HEK293 (cell line): ENCODE measurements around the gene GSK3B.

Experiments
- CTCF ChIA-PET: fragments of 350-600 bp; formaldehyde crosslinking; extraction: SDS; loops from one replicate; lab custom pipeline; 2021; ENCODE audit warnings: antibody characterized with exemption; lab: Yijun Ruan, JAX
- POLR2A ChIA-PET: fragments of 300-600 bp; formaldehyde crosslinking; extraction: SDS; loops from one replicate; lab custom pipeline; 2020; ENCODE audit warnings: antibody characterized with exemption, inconsistent platforms; lab: Yijun Ruan, JAX
- H3K27ac ChIP-seq: fragments of 200-500 bp; sonication (Bioruptor generic); 2 replicates; pipeline ENCODE4 v1.5.1; 2014; ENCODE audit warnings: low read depth, low read length, control low read depth, inconsistent platforms; ENCODE audit errors: extremely low read depth
- H3K36me3 ChIP-seq, 2 experiments: fragments of 200-500 bp in 1 of 2; sonication (Bioruptor generic) in 1 of 2; 1 replicate in 1 of 2; 2 replicates in 1 of 2; pipeline ENCODE4 v1.5.1; 2014 to 2017; ENCODE audit warnings: inconsistent platforms in 2 of 2, low read length in 2 of 2; ENCODE audit not compliant: control insufficient read depth in 2 of 2, insufficient read depth in 1 of 2
- H3K4me1 ChIP-seq: fragments of 200-500 bp; sonication (Bioruptor generic); 2 replicates; pipeline ENCODE4 v1.5.1; 2014; ENCODE audit warnings: mild to moderate bottlenecking, low read length, inconsistent platforms; ENCODE audit not compliant: control insufficient read depth, insufficient read depth
- H3K4me3 ChIP-seq: 2 replicates; pipeline ENCODE4 v1.5.1; 2011; ENCODE audit warnings: low read depth, mild to moderate bottlenecking, control low read depth, low read length, moderate library complexity
- H3K9me3 ChIP-seq: fragments of 200-500 bp; sonication (Bioruptor generic); 2 replicates; pipeline ENCODE4 v1.5.1; 2014; ENCODE audit warnings: low read depth, low read length, inconsistent platforms; ENCODE audit not compliant: control insufficient read depth, insufficient read depth
- FEZF1 ChIP-seq: fragments of 450-650 bp; formaldehyde crosslinking; IDR thresholded peaks from 2 replicates; pipeline ENCODE4 v1.5.1; 2016; ENCODE audit warnings: missing biosample characterization, missing genetic modification characterization
- GLI4 ChIP-seq: fragments of 450-650 bp; formaldehyde crosslinking; IDR thresholded peaks from 2 replicates; pipeline ENCODE4 v1.5.1; 2016; ENCODE audit warnings: missing biosample characterization, missing genetic modification characterization
- PRDM1 ChIP-seq: fragments of 450-650 bp; formaldehyde crosslinking; IDR thresholded peaks from 2 replicates; pipeline ENCODE4; 2016; ENCODE audit warnings: missing biosample characterization, missing genetic modification characterization
- RBAK ChIP-seq: fragments of 450-650 bp; formaldehyde crosslinking; IDR thresholded peaks from 2 replicates; pipeline ENCODE4 v1.5.1; 2016; ENCODE audit warnings: missing biosample characterization, missing genetic modification characterization
- TSHZ1 ChIP-seq: fragments of 450-650 bp; formaldehyde crosslinking; IDR thresholded peaks from 2 replicates; pipeline ENCODE4 v1.5.1; 2016; ENCODE audit warnings: missing biosample characterization, missing genetic modification characterization, borderline replicate concordance
- WT1 ChIP-seq: fragments of 450-650 bp; formaldehyde crosslinking; IDR thresholded peaks from 2 replicates; pipeline ENCODE4 v1.5.1; 2016; ENCODE audit warnings: missing biosample characterization, missing genetic modification characterization
- ZFHX2 ChIP-seq: fragments of 450-650 bp; formaldehyde crosslinking; conservative IDR thresholded peaks from 2 replicates; pipeline ENCODE4 v1.5.1; 2016; ENCODE audit warnings: missing biosample characterization, missing genetic modification characterization
- ZNF112 ChIP-seq: fragments of 450-650 bp; formaldehyde crosslinking; IDR thresholded peaks from 2 replicates; pipeline ENCODE4 v1.5.0; 2017; ENCODE audit warnings: missing biosample characterization, missing genetic modification characterization
- ZNF175 ChIP-seq: fragments of 450-650 bp; formaldehyde crosslinking; IDR thresholded peaks from 2 replicates; pipeline ENCODE4 v1.5.1; 2016; ENCODE audit warnings: missing biosample characterization, missing genetic modification characterization
- ZNF2 ChIP-seq: fragments of 450-650 bp; formaldehyde crosslinking; IDR thresholded peaks from 2 replicates; pipeline ENCODE4 v1.5.1; 2016; ENCODE audit warnings: missing biosample characterization, missing genetic modification characterization
- ZNF416 ChIP-seq: fragments of 450-650 bp; formaldehyde crosslinking; IDR thresholded peaks from 2 replicates; pipeline ENCODE4 v1.5.1; 2016; ENCODE audit warnings: missing biosample characterization, missing genetic modification characterization
- ZNF510 ChIP-seq: fragments of 450-650 bp; formaldehyde crosslinking; IDR thresholded peaks from 2 replicates; pipeline ENCODE4 v1.5.1; 2018; ENCODE audit warnings: mild to moderate bottlenecking, missing genetic modification characterization, missing biosample characterization; ENCODE audit not compliant: insufficient replicate concordance
- ZNF529 ChIP-seq: fragments of 450-650 bp; formaldehyde crosslinking; IDR thresholded peaks from 2 replicates; pipeline ENCODE4 v1.5.1; 2017; ENCODE audit warnings: missing genetic modification characterization, missing biosample characterization; ENCODE audit not compliant: insufficient replicate concordance
- ZNF558 ChIP-seq: fragments of 450-650 bp; formaldehyde crosslinking; IDR thresholded peaks from 2 replicates; pipeline ENCODE4 v1.5.1; 2016; ENCODE audit warnings: missing biosample characterization, missing genetic modification characterization
- ZNF585B ChIP-seq: fragments of 450-650 bp; formaldehyde crosslinking; IDR thresholded peaks from 2 replicates; pipeline ENCODE4 v1.5.1; 2016; ENCODE audit warnings: missing biosample characterization, missing genetic modification characterization
- ZNF707 ChIP-seq: fragments of 450-650 bp; formaldehyde crosslinking; IDR thresholded peaks from 2 replicates; pipeline ENCODE4 v1.5.1; 2016; ENCODE audit warnings: missing biosample characterization, missing genetic modification characterization
- ZNF768 ChIP-seq: fragments of 450-650 bp; formaldehyde crosslinking; IDR thresholded peaks from 2 replicates; pipeline ENCODE4 v1.5.1; 2018; ENCODE audit warnings: missing biosample characterization, mild to moderate bottlenecking, missing genetic modification characterization
- ZNF791 ChIP-seq: fragments of 450-650 bp; formaldehyde crosslinking; IDR thresholded peaks from 2 replicates; pipeline ENCODE4 v1.5.1; 2016; ENCODE audit warnings: missing biosample characterization, missing genetic modification characterization
- ZSCAN30 ChIP-seq: fragments of 450-650 bp; IDR thresholded peaks from 2 replicates; pipeline ENCODE4 v1.5.1; 2018; ENCODE audit warnings: missing biosample characterization, mild to moderate bottlenecking, missing genetic modification characterization, moderate library complexity
- TF ChIP-seq, protein P1 (sequence below): fragments of 450-650 bp; formaldehyde crosslinking; IDR thresholded peaks from 2 replicates; pipeline ENCODE4 v1.5.1; 2016; ENCODE audit warnings: missing biosample characterization, missing genetic modification characterization, low read depth
- TF ChIP-seq, protein P2 (sequence below): fragments of 450-650 bp; formaldehyde crosslinking; IDR thresholded peaks from 2 replicates; pipeline ENCODE4 v1.5.1; 2016; ENCODE audit warnings: missing biosample characterization, missing genetic modification characterization
- TF ChIP-seq, protein P3 (sequence below): fragments of 450-650 bp; formaldehyde crosslinking; IDR thresholded peaks from 2 replicates; pipeline ENCODE4 v1.5.1; 2017; ENCODE audit warnings: missing biosample characterization, missing genetic modification characterization
- TF ChIP-seq, protein P4 (sequence below): fragments of 450-650 bp; formaldehyde crosslinking; IDR thresholded peaks from 2 replicates; pipeline ENCODE4 v1.5.1; 2016; ENCODE audit warnings: missing biosample characterization, missing genetic modification characterization, borderline replicate concordance

Gene GSK3B

GRCh38 chr3:119898478-119899191 lies 195.6 kb downstream of the GSK3B start:
- H3K27ac ChIP-seq = no peak overlapping the region
- peaks cover 0 to 19% of the 10 kb centered on the region in 2 experiments; a peak in 2 of 3 replicates for H3K36me3 ChIP-seq
- ChIA-PET CTCF (no interaction called here), POLR2A (no interaction called here)
- no peaks in the 10 kb centered on the region for H3K4me1 ChIP-seq
- TF ChIP-seq ZNF175 (tag by site-specific recombination) = no peak
- no peak for TF ChIP-seq GLI4 (tag by site-specific recombination)
- no peak for TF ChIP-seq ZNF2 (tag by site-specific recombination)
- no peak for TF ChIP-seq ZFHX2
- TF ChIP-seq FEZF1 = no peak
- TF ChIP-seq, protein P1, sequence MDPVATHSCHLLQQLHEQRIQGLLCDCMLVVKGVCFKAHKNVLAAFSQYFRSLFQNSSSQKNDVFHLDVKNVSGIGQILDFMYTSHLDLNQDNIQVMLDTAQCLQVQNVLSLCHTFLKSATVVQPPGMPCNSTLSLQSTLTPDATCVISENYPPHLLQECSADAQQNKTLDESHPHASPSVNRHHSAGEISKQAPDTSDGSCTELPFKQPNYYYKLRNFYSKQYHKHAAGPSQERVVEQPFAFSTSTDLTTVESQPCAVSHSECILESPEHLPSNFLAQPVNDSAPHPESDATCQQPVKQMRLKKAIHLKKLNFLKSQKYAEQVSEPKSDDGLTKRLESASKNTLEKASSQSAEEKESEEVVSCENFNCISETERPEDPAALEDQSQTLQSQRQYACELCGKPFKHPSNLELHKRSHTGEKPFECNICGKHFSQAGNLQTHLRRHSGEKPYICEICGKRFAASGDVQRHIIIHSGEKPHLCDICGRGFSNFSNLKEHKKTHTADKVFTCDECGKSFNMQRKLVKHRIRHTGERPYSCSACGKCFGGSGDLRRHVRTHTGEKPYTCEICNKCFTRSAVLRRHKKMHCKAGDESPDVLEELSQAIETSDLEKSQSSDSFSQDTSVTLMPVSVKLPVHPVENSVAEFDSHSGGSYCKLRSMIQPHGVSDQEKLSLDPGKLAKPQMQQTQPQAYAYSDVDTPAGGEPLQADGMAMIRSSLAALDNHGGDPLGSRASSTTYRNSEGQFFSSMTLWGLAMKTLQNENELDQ (tag by site-specific recombination) = no peak
- no peak for TF ChIP-seq ZNF585B
- no peak for TF ChIP-seq PRDM1
- no peak for TF ChIP-seq ZNF768
- TF ChIP-seq ZNF791 (tag by site-specific recombination) = no peak
- no peak for TF ChIP-seq WT1 (tag by site-specific recombination)
- no peak for TF ChIP-seq ZNF558 (tag by site-specific recombination)
- H3K9me3 ChIP-seq = no peaks in the 10 kb centered on the region
- H3K4me3 ChIP-seq = no peak overlapping the region

- no peak overlapping the region for H3K27ac ChIP-seq
- no peak overlapping the region for H3K4me3 ChIP-seq
- peaks cover 0 to 17% of the 10 kb centered on the region in 2 experiments; a peak in 1 of 3 replicates for H3K36me3 ChIP-seq
- POLR2A ChIA-PET = no interaction called here
- no peaks in the 10 kb centered on the region for H3K9me3 ChIP-seq
- TF ChIP-seq ZNF510 (tag by site-specific recombination) (no peak), ZNF112 (tag by site-specific recombination) (no peak), ZNF707 (tag by site-specific recombination) (no peak), ZSCAN30 (tag by site-specific recombination) (no peak), ZNF529 (tag by site-specific recombination) (no peak), ZNF416 (no peak), TSHZ1 (no peak), RBAK (tag by site-specific recombination) (no peak)
- TF ChIP-seq, protein P2, sequence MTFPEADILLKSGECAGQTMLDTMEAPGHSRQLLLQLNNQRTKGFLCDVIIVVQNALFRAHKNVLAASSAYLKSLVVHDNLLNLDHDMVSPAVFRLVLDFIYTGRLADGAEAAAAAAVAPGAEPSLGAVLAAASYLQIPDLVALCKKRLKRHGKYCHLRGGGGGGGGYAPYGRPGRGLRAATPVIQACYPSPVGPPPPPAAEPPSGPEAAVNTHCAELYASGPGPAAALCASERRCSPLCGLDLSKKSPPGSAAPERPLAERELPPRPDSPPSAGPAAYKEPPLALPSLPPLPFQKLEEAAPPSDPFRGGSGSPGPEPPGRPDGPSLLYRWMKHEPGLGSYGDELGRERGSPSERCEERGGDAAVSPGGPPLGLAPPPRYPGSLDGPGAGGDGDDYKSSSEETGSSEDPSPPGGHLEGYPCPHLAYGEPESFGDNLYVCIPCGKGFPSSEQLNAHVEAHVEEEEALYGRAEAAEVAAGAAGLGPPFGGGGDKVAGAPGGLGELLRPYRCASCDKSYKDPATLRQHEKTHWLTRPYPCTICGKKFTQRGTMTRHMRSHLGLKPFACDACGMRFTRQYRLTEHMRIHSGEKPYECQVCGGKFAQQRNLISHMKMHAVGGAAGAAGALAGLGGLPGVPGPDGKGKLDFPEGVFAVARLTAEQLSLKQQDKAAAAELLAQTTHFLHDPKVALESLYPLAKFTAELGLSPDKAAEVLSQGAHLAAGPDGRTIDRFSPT (tag by site-specific recombination) = no peak
- TF ChIP-seq, protein P3, sequence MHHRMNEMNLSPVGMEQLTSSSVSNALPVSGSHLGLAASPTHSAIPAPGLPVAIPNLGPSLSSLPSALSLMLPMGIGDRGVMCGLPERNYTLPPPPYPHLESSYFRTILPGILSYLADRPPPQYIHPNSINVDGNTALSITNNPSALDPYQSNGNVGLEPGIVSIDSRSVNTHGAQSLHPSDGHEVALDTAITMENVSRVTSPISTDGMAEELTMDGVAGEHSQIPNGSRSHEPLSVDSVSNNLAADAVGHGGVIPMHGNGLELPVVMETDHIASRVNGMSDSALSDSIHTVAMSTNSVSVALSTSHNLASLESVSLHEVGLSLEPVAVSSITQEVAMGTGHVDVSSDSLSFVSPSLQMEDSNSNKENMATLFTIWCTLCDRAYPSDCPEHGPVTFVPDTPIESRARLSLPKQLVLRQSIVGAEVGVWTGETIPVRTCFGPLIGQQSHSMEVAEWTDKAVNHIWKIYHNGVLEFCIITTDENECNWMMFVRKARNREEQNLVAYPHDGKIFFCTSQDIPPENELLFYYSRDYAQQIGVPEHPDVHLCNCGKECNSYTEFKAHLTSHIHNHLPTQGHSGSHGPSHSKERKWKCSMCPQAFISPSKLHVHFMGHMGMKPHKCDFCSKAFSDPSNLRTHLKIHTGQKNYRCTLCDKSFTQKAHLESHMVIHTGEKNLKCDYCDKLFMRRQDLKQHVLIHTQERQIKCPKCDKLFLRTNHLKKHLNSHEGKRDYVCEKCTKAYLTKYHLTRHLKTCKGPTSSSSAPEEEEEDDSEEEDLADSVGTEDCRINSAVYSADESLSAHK (tag by site-specific recombination) = no peak
- TF ChIP-seq, protein P4, sequence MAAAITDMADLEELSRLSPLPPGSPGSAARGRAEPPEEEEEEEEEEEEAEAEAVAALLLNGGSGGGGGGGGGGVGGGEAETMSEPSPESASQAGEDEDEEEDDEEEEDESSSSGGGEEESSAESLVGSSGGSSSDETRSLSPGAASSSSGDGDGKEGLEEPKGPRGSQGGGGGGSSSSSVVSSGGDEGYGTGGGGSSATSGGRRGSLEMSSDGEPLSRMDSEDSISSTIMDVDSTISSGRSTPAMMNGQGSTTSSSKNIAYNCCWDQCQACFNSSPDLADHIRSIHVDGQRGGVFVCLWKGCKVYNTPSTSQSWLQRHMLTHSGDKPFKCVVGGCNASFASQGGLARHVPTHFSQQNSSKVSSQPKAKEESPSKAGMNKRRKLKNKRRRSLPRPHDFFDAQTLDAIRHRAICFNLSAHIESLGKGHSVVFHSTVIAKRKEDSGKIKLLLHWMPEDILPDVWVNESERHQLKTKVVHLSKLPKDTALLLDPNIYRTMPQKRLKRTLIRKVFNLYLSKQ (tag by site-specific recombination) = no peak
- CTCF ChIA-PET = interaction anchor here (0.6 to 1.0 kb wide), 3 partner anchors 14 to 192 kb away, joined by 3 to 4 read pairs (median 3); no protein-coding TSS in a partner anchor
- no peaks in the 10 kb centered on the region; the same call in 1 of the 2 replicates for H3K4me1 ChIP-seq
Measured at GRCh38 chr3:119894195-119894594, 200.1 kb downstream of the GSK3B start.
